Cardiac muscle cell (in vitro differentiated cells and primary cell): ENCODE results near the gene NAPG. TPM values are rescaled to one million over a fixed set of nuclear protein-coding genes. Genes with fewer than 3 reads are reported as not detected.

Source experiments
- DNase-seq, 2 donors: peaks; one replicate each; pipeline versions ENCODE4 v3.0.0 to v3.0.0-alpha.2; 2010 to 2017; ENCODE audit warnings: low read depth in 1 of 2, low spot score in 1 of 2
- H3K27ac ChIP-seq: fragments of 200-600 bp; sonication (generic); 2 replicates; pipeline ENCODE4 v1.5.1; 2016
- H3K27me3 ChIP-seq: fragments of 200-600 bp; sonication (generic); 2 replicates; pipeline ENCODE4 v1.6.0; 2016; ENCODE audit warnings: control low read depth
- H3K36me3 ChIP-seq: fragments of 200-600 bp; sonication (generic); 2 replicates; pipeline ENCODE4 v1.5.1; 2016; ENCODE audit warnings: control low read depth
- H3K4me1 ChIP-seq: fragments of 200-600 bp; sonication (generic); 2 replicates; pipeline ENCODE4 v1.8.1; 2017; ENCODE audit warnings: low read depth, mild to moderate bottlenecking, mixed run types
- H3K4me3 ChIP-seq: fragments of 200-600 bp; sonication (generic); 2 replicates; pipeline ENCODE4 v1.5.1; 2016; ENCODE audit warnings: mild to moderate bottlenecking
- H3K9me3 ChIP-seq: fragments of 200-600 bp; sonication (generic); 2 replicates; pipeline ENCODE4 v1.5.1; 2017; ENCODE audit warnings: low read depth, mild to moderate bottlenecking, control low read depth
- CTCF ChIP-seq: IDR thresholded peaks from 2 replicates; pipeline ENCODE4 v1.5.1; 2012; ENCODE audit warnings: low read depth, mild to moderate bottlenecking, low read length
- polyA plus RNA-seq: library from polyadenylated mRNA; unstranded; fragments of >200 nt; fragmentation: Nextera tagmentation; extraction: Ambion mirVana; gene quantifications from 2 replicates; pipeline ENCODE4 v1.2.1, GENCODE V29; 2016
- total RNA-seq: library from RNA; depleted of rRNA; stranded (reverse); fragments of >200 nt; gene quantifications from 2 replicates; pipeline ENCODE4 v1.2.3, GENCODE V29; 2016

Gene NAPG
- total and polyA plus RNA-seq, 2 experiments from 2014 or later = 21.7 to 26.5 TPM

GRCh38 chr18:10525371-10525691 lies 496 bp upstream of the NAPG start:
- no peak overlapping the region for H3K27ac ChIP-seq
- peaks cover 12% of the 10 kb centered on the region for H3K4me1 ChIP-seq
- peak overlapping the region; percentile 71 for H3K4me3 ChIP-seq
- DNase-seq = no peak
- no peaks in the 10 kb centered on the region for H3K36me3 ChIP-seq
- no peak for TF ChIP-seq CTCF
- no peaks in the 10 kb centered on the region for H3K9me3 ChIP-seq
- no peaks in the 10 kb centered on the region for H3K27me3 ChIP-seq

- H3K4me3 ChIP-seq = peak overlapping the region; percentile 71
- H3K9me3 ChIP-seq = no peaks in the 10 kb centered on the region
- no peaks in the 10 kb centered on the region for H3K27me3 ChIP-seq
- peaks cover 17% of the 10 kb centered on the region for H3K4me1 ChIP-seq
- DNase-seq = no peak
- peak overlapping the region; percentile 99 for H3K27ac ChIP-seq
- TF ChIP-seq CTCF = no peak
- no peaks in the 10 kb centered on the region for H3K36me3 ChIP-seq
Measured at GRCh38 chr18:10526561-10526949, 728 bp downstream of the NAPG start.

- H3K27ac ChIP-seq = peak overlapping the region; percentile 42
- H3K9me3 ChIP-seq = no peaks in the 10 kb centered on the region
- no peak for DNase-seq
- no peaks in the 10 kb centered on the region for H3K27me3 ChIP-seq
- no peak for TF ChIP-seq CTCF
- no peak overlapping the region for H3K4me3 ChIP-seq
- peaks cover 17% of the 10 kb centered on the region for H3K4me1 ChIP-seq
- no peaks in the 10 kb centered on the region for H3K36me3 ChIP-seq
Measured at GRCh38 chr18:10528439-10528838, 2.6 kb downstream of the NAPG start.

GRCh38 chr18:10530002-10530401 lies 4.2 kb downstream of the NAPG start:
- no peak for TF ChIP-seq CTCF
- no peak for DNase-seq
- H3K4me3 ChIP-seq = no peak overlapping the region
- no peaks in the 10 kb centered on the region for H3K9me3 ChIP-seq
- H3K27me3 ChIP-seq = no peaks in the 10 kb centered on the region
- peaks cover 17% of the 10 kb centered on the region for H3K4me1 ChIP-seq
- no peaks in the 10 kb centered on the region for H3K36me3 ChIP-seq
- no peak overlapping the region for H3K27ac ChIP-seq

- TF ChIP-seq CTCF = no peak
- peaks cover 17% of the 10 kb centered on the region for H3K4me1 ChIP-seq
- H3K27ac ChIP-seq = no peak overlapping the region
- no peaks in the 10 kb centered on the region for H3K9me3 ChIP-seq
- no peak overlapping the region for H3K4me3 ChIP-seq
- H3K27me3 ChIP-seq = no peaks in the 10 kb centered on the region
- H3K36me3 ChIP-seq = no peaks in the 10 kb centered on the region
- no peak for DNase-seq
Measured at GRCh38 chr18:10530852-10531251, 5.0 kb downstream of the NAPG start.

GRCh38 chr18:10533111-10533510 lies 7.3 kb downstream of the NAPG start:
- Histone ChIP-seq H3K4me3 (no peak overlapping the region), H3K27ac (no peak overlapping the region), H3K9me3 (no peaks in the 10 kb centered on the region), H3K27me3 (no peaks in the 10 kb centered on the region), H3K36me3 (no peaks in the 10 kb centered on the region), H3K4me1 (peaks cover 12% of the 10 kb centered on the region)
- no peak for TF ChIP-seq CTCF
- no peak for DNase-seq
